ENCODE results near the gene MOSMO. TPM values are rescaled to one million over a fixed set of nuclear protein-coding genes. Genes with fewer than 3 reads are reported as not detected.

MOSMO gene
- total and polyA plus RNA-seq, 2 of the 4 experiments (the other 2 are of a cell fraction) = 10.5 to 16.0 TPM

DNA sequence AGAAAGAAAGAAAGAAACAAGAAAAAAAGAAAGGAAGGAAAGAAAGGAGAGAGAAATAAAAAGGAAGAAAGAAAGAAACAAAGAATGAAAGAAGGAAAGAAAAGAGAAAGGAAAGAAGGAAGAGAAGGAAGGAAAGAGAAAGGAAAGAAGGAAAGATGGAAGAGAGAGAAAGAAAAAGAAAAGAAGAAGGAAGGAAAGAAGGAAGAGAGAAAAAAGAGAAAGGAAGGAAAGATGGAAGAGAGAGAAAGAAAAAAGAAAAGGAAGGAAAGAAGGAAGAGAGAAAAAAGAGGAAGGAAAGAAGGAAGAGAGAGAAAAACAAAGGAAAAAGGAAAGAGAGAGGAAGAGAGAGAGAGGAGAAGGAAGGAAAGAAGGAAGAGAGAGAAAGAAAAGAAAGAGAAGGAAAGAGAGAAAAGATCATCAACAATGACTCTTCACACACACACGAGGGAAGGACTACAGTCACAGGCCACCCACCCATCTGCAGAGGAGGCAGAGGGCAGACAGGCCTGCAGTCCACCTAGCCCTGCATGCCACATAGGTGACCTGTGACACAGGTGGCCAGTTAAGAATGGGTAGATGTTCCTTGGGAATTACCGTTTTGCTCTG is 108.3 kb downstream of the MOSMO start:
- dilution Hi-C loops (cut with HindIII; ENCODE audit: low sequenced_read_pairs, unreplicated experiment) (no loop called here), intact Hi-C loops (cut with micrococcal nuclease) (no loop called here), in situ Hi-C loops (cut with MboI; ENCODE audit: low sequenced_read_pairs) (no loop called here)
- Histone ChIP-seq H3K36me3 (ENCODE audit: control insufficient read depth, insufficient read depth, low read length) (no peaks in the 10 kb centered on the region), H3K4me3 (ENCODE audit: insufficient read depth, low read depth, low read length) (no peak overlapping the region), H3K9ac (ENCODE audit: low read depth, low read length) (no peak overlapping the region), H2AK9ac (replicated peaks; ENCODE audit: low read depth, low read length, poor library complexity) (no peak overlapping the region), H3K9me3 (ENCODE audit: control insufficient read depth, insufficient read depth, low read length) (no peaks in the 10 kb centered on the region), H2AFZ (replicated peaks; ENCODE audit: low read length, poor library complexity) (no peak overlapping the region), H3K27me3 (ENCODE audit: control insufficient read depth, insufficient read depth, low read length) (peaks cover 7% of the 10 kb centered on the region), H3K14ac (replicated peaks; ENCODE audit: low read depth, low read length) (no peak overlapping the region), H2AK5ac (ENCODE audit: low read depth, low read length) (no peak overlapping the region), H3K79me1 (ENCODE audit: low read depth in 1 of 2, low read length in 2 of 2) (no peaks in the 10 kb centered on the region), H4K8ac (ENCODE audit: low read depth in 2 of 2, low read length in 2 of 2) (no peak overlapping the region), H3K56ac (ENCODE audit: extremely low read depth, insufficient read depth, low read length) (no peak overlapping the region), H2BK120ac (ENCODE audit: low read depth, low read length) (no peak overlapping the region), H3K9me1 (ENCODE audit: insufficient read depth, low read length) (peaks cover 5% of the 10 kb centered on the region; the same call in 1 of the 2 replicates), H3K4ac (ENCODE audit: low read depth, low read length) (no peak overlapping the region), H3K4me2 (ENCODE audit: low read depth, low read length) (no peak overlapping the region), H3K4me1 (ENCODE audit: control insufficient read depth, insufficient read depth, low read length) (no peaks in the 10 kb centered on the region), H3K23ac (ENCODE audit: low read depth, low read length) (no peak overlapping the region), H4K20me1 (ENCODE audit: insufficient read depth, low read length) (no peaks in the 10 kb centered on the region), H2BK15ac (ENCODE audit: low read depth, low read length) (no peak overlapping the region), H4K91ac (ENCODE audit: insufficient read depth, low read depth, low read length) (no peak overlapping the region), H3K18ac (ENCODE audit: low read depth, low read length) (no peak overlapping the region), H2BK20ac (ENCODE audit: low read depth, low read length) (no peak overlapping the region), H4K5ac (ENCODE audit: low read depth, low read length) (no peak overlapping the region), H2BK5ac (ENCODE audit: low read depth, low read length, poor library complexity, severe bottlenecking) (no peak overlapping the region), H3K27ac (ENCODE audit: insufficient read depth, low read length) (no peak overlapping the region)
- DNase-seq (no peak), ATAC-seq (ENCODE audit: low read depth) (no peak)
- BruUV-seq (replicated peaks) = no TSS peak
- TF ChIP-seq RCOR1 (IDR thresholded peaks at IDR 0.05; ENCODE audit: insufficient replicate concordance, low read length) (no peak), BHLHE40 (IDR thresholded peaks at IDR 0.05; ENCODE audit: low read depth, low read length) (no peak), RFX5 (IDR thresholded peaks at IDR 0.05; ENCODE audit: low read depth, low read length) (no peak), FOS (IDR thresholded peaks at IDR 0.05; ENCODE audit: low read depth, low read length) (no peak), MXI1 (IDR thresholded peaks at IDR 0.05; ENCODE audit: borderline replicate concordance, low read depth, low read length) (no peak), NFE2L2 (IDR thresholded peaks at IDR 0.05; ENCODE audit: low read depth, low read length) (no peak), MAZ (IDR thresholded peaks at IDR 0.05; ENCODE audit: borderline replicate concordance, low read depth, low read length) (no peak), POLR2A (IDR thresholded peaks at IDR 0.05; ENCODE audit: low read depth, low read length) (no peak), SMC3 (IDR thresholded peaks at IDR 0.05; ENCODE audit: low read depth, low read length) (no peak), CEBPB (IDR thresholded peaks at IDR 0.05; ENCODE audit: low read depth, low read length) (no peak), CTCF (conservative IDR thresholded peaks at IDR 0.05; ENCODE audit: low read depth, low read length) (no peak), RAD21 (IDR thresholded peaks at IDR 0.05; ENCODE audit: low read length) (no peak), CHD1 (IDR thresholded peaks at IDR 0.05; ENCODE audit: low read depth, low read length) (no peak), ELK1 (IDR thresholded peaks at IDR 0.05; ENCODE audit: borderline replicate concordance, low read depth, low read length) (no peak), MAFK (IDR thresholded peaks at IDR 0.05; ENCODE audit: low read depth, low read length) (no peak)
- TF ChIP-seq, protein P1, sequence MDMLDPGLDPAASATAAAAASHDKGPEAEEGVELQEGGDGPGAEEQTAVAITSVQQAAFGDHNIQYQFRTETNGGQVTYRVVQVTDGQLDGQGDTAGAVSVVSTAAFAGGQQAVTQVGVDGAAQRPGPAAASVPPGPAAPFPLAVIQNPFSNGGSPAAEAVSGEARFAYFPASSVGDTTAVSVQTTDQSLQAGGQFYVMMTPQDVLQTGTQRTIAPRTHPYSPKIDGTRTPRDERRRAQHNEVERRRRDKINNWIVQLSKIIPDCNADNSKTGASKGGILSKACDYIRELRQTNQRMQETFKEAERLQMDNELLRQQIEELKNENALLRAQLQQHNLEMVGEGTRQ (IDR thresholded peaks at IDR 0.05; ENCODE audit: low read depth, low read length) = no peak
- POLR2A ChIA-PET (ENCODE audit: unreplicated experiment) = no interaction called here
- no CpG with 5 or more reads among the region's 2 CpGs for WGBS, 2 experiments (ENCODE audit: extremely low coverage in 2 of 2, insufficient read length in 1 of 2)
- CTCF ChIA-PET = interaction anchor here (0.6 kb wide), 1 partner anchor 125 kb away, joined by 3 read pairs; no protein-coding TSS in a partner anchor
